SK-N-SH treated with all-trans-retinoic acid at 6 μM for 48 hours (cell line): ENCODE measurements around the gene NOTUM.

ENCODE experiments used
- ARNTL ChIP-seq: fragments of 450-650 bp; formaldehyde crosslinking; IDR thresholded peaks from 2 replicates; pipeline ENCODE4 v1.5.0; 2020; ENCODE audit warnings: low read depth, mild to moderate bottlenecking, moderate library complexity, borderline replicate concordance
- CREB5 ChIP-seq: fragments of 250-450 bp; sonication (Bioruptor Pico); IDR thresholded peaks from 2 replicates; pipeline ENCODE4 v1.5.1; 2020; ENCODE audit warnings: low read depth, mild to moderate bottlenecking, moderate library complexity
- ESRRG ChIP-seq: fragments of 250-450 bp; sonication (Bioruptor Pico); IDR thresholded peaks from 2 replicates; pipeline ENCODE4 v1.6.1; 2021; ENCODE audit warnings: mild to moderate bottlenecking
- GLIS3 ChIP-seq: fragments of 250-450 bp; sonication (Bioruptor Pico); IDR thresholded peaks from 2 replicates; pipeline ENCODE4 v1.5.0; 2020; ENCODE audit warnings: mild to moderate bottlenecking, moderate library complexity
- POU6F1 ChIP-seq: fragments of 250-450 bp; sonication (Bioruptor Pico); IDR thresholded peaks from 2 replicates; pipeline ENCODE4 v1.8.0; 2021; ENCODE audit warnings: low read depth, mild to moderate bottlenecking, moderate library complexity, borderline replicate concordance
- RARB ChIP-seq: fragments of 250-450 bp; sonication (Bioruptor Pico); IDR thresholded peaks from 2 replicates; pipeline ENCODE4 v1.8.0; 2021; ENCODE audit warnings: mild to moderate bottlenecking, moderate library complexity
- TF ChIP-seq, protein P1 (sequence below): fragments of 250-450 bp; sonication (Bioruptor Pico); IDR thresholded peaks from 2 replicates; pipeline ENCODE4 v1.5.1; 2021; ENCODE audit warnings: mild to moderate bottlenecking, moderate library complexity
- TF ChIP-seq, protein P2 (sequence below): fragments of 250-450 bp; sonication (Bioruptor Pico); IDR thresholded peaks from 2 replicates; pipeline ENCODE4 v1.8.0; 2020; ENCODE audit warnings: mild to moderate bottlenecking, moderate library complexity, borderline replicate concordance

DNA sequence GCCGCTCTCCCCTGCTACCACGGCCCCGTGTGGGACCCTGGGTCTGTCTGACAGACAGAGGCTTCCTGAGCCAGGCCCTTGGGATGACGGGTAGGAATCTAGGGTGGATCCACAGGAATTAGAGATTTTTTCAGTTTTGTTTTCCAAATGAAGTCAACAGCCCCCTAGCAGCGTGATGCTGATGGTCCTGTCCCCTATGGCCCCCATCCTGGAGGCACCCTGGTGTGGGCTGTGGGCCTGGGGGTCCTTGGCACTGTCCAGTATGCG lies 46.2 kb upstream of the NOTUM start:
- TF ChIP-seq CREB5 (CRISPR knock-in tag): no peak
- TF ChIP-seq, protein P1, sequence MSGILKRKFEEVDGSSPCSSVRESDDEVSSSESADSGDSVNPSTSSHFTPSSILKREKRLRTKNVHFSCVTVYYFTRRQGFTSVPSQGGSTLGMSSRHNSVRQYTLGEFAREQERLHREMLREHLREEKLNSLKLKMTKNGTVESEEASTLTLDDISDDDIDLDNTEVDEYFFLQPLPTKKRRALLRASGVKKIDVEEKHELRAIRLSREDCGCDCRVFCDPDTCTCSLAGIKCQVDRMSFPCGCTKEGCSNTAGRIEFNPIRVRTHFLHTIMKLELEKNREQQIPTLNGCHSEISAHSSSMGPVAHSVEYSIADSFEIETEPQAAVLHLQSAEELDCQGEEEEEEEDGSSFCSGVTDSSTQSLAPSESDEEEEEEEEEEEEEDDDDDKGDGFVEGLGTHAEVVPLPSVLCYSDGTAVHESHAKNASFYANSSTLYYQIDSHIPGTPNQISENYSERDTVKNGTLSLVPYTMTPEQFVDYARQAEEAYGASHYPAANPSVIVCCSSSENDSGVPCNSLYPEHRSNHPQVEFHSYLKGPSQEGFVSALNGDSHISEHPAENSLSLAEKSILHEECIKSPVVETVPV (CRISPR knock-in tag): no peak
- no peak for TF ChIP-seq ESRRG (CRISPR knock-in tag)
- TF ChIP-seq POU6F1 (CRISPR knock-in tag): no peak
- TF ChIP-seq ARNTL (CRISPR knock-in tag): no peak
- TF ChIP-seq RARB (CRISPR knock-in tag): no peak
- TF ChIP-seq, protein P2, sequence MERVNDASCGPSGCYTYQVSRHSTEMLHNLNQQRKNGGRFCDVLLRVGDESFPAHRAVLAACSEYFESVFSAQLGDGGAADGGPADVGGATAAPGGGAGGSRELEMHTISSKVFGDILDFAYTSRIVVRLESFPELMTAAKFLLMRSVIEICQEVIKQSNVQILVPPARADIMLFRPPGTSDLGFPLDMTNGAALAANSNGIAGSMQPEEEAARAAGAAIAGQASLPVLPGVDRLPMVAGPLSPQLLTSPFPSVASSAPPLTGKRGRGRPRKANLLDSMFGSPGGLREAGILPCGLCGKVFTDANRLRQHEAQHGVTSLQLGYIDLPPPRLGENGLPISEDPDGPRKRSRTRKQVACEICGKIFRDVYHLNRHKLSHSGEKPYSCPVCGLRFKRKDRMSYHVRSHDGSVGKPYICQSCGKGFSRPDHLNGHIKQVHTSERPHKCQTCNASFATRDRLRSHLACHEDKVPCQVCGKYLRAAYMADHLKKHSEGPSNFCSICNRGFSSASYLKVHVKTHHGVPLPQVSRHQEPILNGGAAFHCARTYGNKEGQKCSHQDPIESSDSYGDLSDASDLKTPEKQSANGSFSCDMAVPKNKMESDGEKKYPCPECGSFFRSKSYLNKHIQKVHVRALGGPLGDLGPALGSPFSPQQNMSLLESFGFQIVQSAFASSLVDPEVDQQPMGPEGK: no peak
- no peak for TF ChIP-seq GLIS3 (CRISPR knock-in tag)
